ENCODE measurements around the gene PDZD2. TPM values are rescaled to one million over a fixed set of nuclear protein-coding genes. Genes with fewer than 3 reads are reported as not detected.
A peak's percentile ranks its signal among the peaks of the same experiment; 100 is the strongest.

PDZD2 gene
- polyA plus RNA-seq, 3 donors = 0.10 TPM; not detected in 2

DNA sequence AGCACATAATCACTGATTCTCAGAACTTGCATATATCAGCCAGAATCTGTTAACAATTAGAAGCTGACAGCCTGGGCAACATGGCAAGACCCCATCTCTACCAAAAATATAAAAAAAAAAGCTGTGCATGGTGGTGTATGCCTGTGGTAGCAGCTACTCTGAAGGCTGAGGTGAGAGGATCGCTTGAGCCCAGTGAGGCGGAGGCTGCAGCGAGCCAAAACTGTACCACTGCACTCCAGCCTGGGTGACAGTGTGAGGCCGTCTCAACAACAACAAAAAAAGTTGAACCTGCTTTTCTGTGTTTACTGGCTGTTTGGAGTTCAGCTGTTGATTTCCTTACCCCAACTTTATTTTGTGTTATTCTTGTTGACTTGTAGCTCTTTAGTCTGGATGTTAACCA lies 468.4 kb downstream of the PDZD2 start:
- WGBS (ENCODE audit: insufficient coverage) = no CpG with 5 or more reads among the region's 4 CpGs

DNA sequence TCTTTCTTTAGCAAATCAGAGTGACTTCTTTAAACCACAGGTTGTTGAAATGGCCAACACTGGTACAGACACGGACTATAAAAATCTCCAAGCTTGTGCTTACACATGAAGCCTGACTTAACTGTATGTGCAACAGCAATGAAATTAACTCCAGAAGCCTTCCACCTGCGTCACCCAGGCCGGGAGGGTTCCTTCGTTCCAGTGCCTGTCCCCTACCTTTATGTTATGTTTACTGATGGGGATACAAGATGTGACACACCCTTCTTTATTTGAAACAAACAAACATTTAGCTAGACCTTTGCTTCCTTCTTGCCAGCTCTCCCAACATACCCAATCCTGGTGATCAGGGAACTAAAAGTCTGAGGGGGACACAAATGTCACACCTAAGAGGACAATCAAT lies 469.2 kb downstream of the PDZD2 start:
- Histone ChIP-seq H3K27ac (ENCODE audit: low read depth in 1 of 2, low read length in 2 of 2) (no peak overlapping the region), H4K20me1 (ENCODE audit: insufficient read depth, low read length) (peaks cover 16% of the 10 kb centered on the region), H3K4me2 (replicated peaks; ENCODE audit: extremely low read depth, low read length, poor library complexity, severe bottlenecking) (no peak overlapping the region), H3K27me3 (ENCODE audit: control insufficient read depth in 2 of 2, insufficient read depth in 2 of 2, low read length in 2 of 2) (no peaks in the 10 kb centered on the region), H2AFZ (ENCODE audit: insufficient read depth, low read depth, low read length, poor library complexity, severe bottlenecking) (no peak overlapping the region), H3K79me2 (ENCODE audit: insufficient read depth, low read length) (peaks cover 5% of the 10 kb centered on the region), H3K4me1 (ENCODE audit: control insufficient read depth in 1 of 2, insufficient read depth in 2 of 2, low read length in 2 of 2) (no peaks in the 10 kb centered on the region), H3K36me3 (replicated peaks in 1 of 2; ENCODE audit: control insufficient read depth in 1 of 2, insufficient read depth in 2 of 2, low read length in 2 of 2) (peaks cover 88 to 99% of the 10 kb centered on the region in 2 donors), H3K9me3 (replicated peaks in 1 of 2; ENCODE audit: control insufficient read depth in 1 of 2, insufficient read depth in 1 of 2, low read length in 2 of 2) (no peaks in the 10 kb centered on the region), H3K4me3 (replicated peaks in 1 of 3; ENCODE audit: low read depth in 2 of 3, low read length in 3 of 3) (no peak overlapping the region), H3K9ac (ENCODE audit: insufficient read depth, low read length, poor library complexity, severe bottlenecking) (no peak overlapping the region)
- 88% methylated on average over 1 of the region's 4 CpGs for WGBS (ENCODE audit: insufficient coverage)
- DNase-seq = no peak
- intact Hi-C loops (cut with micrococcal nuclease) = no loop called here
- Mint-ChIP-seq H3K36me3 (peaks cover 73 to 87% of the 10 kb centered on the region in 2 donors), H3K9me3 (no peaks in the 10 kb centered on the region), H3K27me3 (ENCODE audit: low read depth in 3 of 3) (no peaks in the 10 kb centered on the region), H3K4me1 (no peaks in the 10 kb centered on the region), H3K4me3 (no peak overlapping the region), H3K27ac (no peak overlapping the region)
- TF ChIP-seq, protein P1, sequence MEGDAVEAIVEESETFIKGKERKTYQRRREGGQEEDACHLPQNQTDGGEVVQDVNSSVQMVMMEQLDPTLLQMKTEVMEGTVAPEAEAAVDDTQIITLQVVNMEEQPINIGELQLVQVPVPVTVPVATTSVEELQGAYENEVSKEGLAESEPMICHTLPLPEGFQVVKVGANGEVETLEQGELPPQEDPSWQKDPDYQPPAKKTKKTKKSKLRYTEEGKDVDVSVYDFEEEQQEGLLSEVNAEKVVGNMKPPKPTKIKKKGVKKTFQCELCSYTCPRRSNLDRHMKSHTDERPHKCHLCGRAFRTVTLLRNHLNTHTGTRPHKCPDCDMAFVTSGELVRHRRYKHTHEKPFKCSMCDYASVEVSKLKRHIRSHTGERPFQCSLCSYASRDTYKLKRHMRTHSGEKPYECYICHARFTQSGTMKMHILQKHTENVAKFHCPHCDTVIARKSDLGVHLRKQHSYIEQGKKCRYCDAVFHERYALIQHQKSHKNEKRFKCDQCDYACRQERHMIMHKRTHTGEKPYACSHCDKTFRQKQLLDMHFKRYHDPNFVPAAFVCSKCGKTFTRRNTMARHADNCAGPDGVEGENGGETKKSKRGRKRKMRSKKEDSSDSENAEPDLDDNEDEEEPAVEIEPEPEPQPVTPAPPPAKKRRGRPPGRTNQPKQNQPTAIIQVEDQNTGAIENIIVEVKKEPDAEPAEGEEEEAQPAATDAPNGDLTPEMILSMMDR (IDR thresholded peaks at IDR 0.05) = no peak

More for the DNA sequence above, 468.4 kb downstream of the PDZD2 start:
- peak overlapping the region in 1 of 7 donors; percentile 25 for H3K27ac Mint-ChIP-seq
- Histone ChIP-seq H3K27ac (ENCODE audit: low read depth in 1 of 2, low read length in 2 of 2) (no peak overlapping the region), H3K4me3 (replicated peaks in 1 of 3; ENCODE audit: low read depth in 2 of 3, low read length in 3 of 3) (no peak overlapping the region), H3K79me2 (ENCODE audit: insufficient read depth, low read length) (peaks cover under 1% of the 10 kb centered on the region), H3K4me1 (ENCODE audit: control insufficient read depth in 1 of 2, insufficient read depth in 2 of 2, low read length in 2 of 2) (no peaks in the 10 kb centered on the region), H3K9ac (ENCODE audit: insufficient read depth, low read length, poor library complexity, severe bottlenecking) (no peak overlapping the region), H2AFZ (ENCODE audit: insufficient read depth, low read depth, low read length, poor library complexity, severe bottlenecking) (no peak overlapping the region), H3K27me3 (ENCODE audit: control insufficient read depth in 2 of 2, insufficient read depth in 2 of 2, low read length in 2 of 2) (no peaks in the 10 kb centered on the region), H3K9me3 (replicated peaks in 1 of 2; ENCODE audit: control insufficient read depth in 1 of 2, insufficient read depth in 1 of 2, low read length in 2 of 2) (no peaks in the 10 kb centered on the region), H3K4me2 (replicated peaks; ENCODE audit: extremely low read depth, low read length, poor library complexity, severe bottlenecking) (no peak overlapping the region), H3K36me3 (replicated peaks in 1 of 2; ENCODE audit: control insufficient read depth in 1 of 2, insufficient read depth in 2 of 2, low read length in 2 of 2) (peaks cover 90 to 99% of the 10 kb centered on the region in 2 donors), H4K20me1 (ENCODE audit: insufficient read depth, low read length) (peaks cover 11% of the 10 kb centered on the region)
- no peaks in the 10 kb centered on the region for H3K27me3 Mint-ChIP-seq (ENCODE audit: low read depth in 3 of 3)
- H3K9me3 Mint-ChIP-seq = no peaks in the 10 kb centered on the region
- H3K36me3 Mint-ChIP-seq = peaks cover 76 to 89% of the 10 kb centered on the region in 2 donors
- H3K4me1 Mint-ChIP-seq = no peaks in the 10 kb centered on the region
- intact Hi-C loops (cut with micrococcal nuclease) = no loop called here
- DNase-seq = no peak
- TF ChIP-seq, protein P1 (IDR thresholded peaks at IDR 0.05) = no peak
- no peak overlapping the region for H3K4me3 Mint-ChIP-seq

All from CD14-positive monocyte (primary cell).